ENCODE data around the gene MAGEC3.
"Not testable (repeated sequence)": the region's sequence is repeated elsewhere in the genome, so short reads cannot be mapped to it uniquely, and the experiment has no call there.

Gene MAGEC3, protein sequence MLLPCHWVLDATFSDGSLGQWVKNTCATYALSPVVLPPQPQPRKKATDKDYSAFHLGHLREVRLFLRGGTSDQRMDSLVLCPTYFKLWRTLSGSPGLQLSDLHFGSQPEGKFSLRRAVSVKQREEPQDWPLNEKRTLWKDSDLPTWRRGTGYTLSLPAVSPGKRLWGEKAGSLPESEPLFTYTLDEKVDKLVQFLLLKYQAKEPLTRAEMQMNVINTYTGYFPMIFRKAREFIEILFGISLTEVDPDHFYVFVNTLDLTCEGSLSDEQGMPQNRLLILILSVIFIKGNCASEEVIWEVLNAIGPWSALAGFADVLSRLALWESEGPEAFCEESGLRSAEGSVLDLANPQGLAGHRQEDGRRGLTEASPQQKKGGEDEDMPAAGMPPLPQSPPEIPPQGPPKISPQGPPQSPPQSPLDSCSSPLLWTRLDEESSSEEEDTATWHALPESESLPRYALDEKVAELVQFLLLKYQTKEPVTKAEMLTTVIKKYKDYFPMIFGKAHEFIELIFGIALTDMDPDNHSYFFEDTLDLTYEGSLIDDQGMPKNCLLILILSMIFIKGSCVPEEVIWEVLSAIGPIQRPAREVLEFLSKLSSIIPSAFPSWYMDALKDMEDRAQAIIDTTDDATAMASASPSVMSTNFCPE

DNA sequence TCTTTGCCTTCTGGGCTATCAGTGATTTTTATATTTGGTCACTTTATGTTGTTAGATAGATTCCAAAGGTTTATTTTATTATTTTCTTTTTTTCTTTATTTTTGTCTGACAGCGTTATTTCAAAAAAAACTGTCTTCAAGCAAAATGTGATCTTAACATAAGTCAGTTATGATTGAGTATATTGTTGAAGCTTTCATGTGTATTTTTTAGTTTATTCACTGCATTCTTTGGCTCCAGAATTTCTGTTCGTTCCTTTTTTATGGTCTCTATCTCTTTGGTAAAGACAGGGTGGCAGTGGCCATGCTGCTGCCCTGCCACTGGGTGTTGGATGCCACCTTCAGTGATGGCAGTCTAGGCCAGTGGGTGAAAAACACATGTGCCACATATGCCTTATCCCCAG is at the start of gene MAGEC3:
Gene MAGEC3 (plus strand): TSS at position 301 of the 400 bp plus-strand sequence. CDS start 0 bp downstream, at position 301.
- DNase-seq (ENCODE audit: insufficient read length, low spot score) (no peak), FAIRE-seq (no peak)

DNA sequence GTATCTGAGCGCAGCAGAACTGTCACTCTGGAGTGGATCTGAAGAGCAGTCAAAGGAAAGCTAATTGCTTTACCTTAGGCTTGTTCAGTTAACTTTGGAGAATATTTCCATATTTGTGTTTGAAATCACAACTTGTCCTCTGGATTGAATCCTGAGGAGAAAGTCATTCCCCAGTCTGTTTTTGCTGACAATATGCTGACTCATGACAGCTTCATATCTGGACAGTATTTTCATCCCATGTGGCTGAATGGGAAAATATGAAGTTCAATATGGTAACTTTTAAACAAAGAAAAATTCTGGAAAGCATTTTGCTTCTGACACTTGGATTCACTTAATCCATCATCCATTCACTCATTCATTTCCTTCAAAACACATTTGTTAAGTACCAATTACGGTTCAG is 46.3 kb upstream of the MAGEC3 start:
- no peak for FAIRE-seq

DNA sequence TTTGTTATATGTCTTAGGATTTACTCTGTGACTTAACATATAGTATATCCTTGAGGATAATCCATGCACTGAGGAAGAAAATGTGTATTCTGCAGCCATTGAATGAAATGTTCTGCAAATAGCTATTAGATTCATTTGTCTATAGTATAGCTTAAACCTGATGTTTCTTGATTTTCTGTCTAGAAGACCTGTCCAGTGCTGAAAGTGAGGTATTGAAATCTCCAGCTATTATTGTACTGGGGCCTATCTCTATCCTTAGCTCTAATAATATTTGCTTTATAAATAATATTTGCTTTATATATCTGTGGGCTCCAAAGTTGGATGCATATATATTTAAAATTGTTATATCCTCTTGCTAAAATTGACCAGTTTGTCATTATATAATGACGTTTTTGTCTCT is 26.7 kb upstream of the MAGEC3 start:
- FAIRE-seq (no peak), DNase-seq (ENCODE audit: insufficient read length, low spot score) (no peak)

More for the DNA sequence above, 46.3 kb upstream of the MAGEC3 start:
- DNase-seq (ENCODE audit: insufficient read length, low spot score): no peak

DNA sequence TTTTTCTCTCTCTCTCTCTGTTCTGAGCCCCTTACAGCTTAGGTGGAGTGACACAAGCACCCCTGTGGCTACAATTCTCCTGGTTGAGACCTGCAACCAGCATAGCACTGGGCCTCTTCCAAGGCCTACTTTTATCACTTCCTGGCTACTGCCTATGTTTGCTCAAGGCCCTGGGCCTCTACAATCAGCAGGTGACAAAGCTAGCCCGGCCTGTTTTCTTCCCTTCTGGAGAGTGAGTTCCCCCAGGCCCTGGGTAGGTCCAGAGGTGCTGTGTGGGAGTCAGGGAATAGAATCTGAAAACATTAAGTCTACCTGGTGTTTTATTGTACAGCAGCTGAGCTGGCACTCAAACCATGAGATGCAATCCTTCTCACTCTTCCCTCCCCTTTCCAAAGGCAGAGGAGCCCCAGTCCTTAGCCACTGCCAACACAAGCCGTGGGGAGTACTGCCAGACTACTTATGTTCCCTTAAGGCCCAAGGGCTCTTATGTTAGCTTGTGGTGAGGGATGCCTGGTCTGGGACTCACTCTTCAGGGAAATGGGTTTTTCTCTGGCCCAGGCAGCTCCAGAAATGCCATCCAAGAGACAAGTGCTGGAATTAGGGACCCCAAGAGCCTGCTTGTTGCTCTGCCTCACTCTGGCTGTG is 23.8 kb upstream of the MAGEC3 start:
- FAIRE-seq: no peak
- no peak for DNase-seq (ENCODE audit: insufficient read length, low spot score)

DNA sequence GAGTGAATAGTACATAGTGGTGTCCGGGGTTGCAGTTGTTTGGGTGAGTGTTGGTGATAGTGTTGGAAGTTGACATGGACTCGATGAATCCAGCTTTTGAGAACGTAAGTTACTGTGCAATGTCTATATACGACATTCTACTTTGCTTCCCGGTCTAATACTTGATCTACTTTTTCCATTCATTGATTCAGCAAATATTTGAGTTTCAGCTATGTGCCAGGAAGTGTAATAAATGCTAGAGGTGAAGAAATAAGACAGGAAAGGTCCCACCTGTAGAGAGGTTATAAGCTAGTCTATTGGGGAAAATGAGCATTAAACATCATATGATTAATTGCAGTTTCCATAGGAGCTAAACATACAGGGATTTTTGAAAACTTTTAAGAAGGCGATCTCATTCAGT is 22.2 kb upstream of the MAGEC3 start:
- no peak for FAIRE-seq
- no peak for DNase-seq (ENCODE audit: insufficient read length, low spot score)

DNA sequence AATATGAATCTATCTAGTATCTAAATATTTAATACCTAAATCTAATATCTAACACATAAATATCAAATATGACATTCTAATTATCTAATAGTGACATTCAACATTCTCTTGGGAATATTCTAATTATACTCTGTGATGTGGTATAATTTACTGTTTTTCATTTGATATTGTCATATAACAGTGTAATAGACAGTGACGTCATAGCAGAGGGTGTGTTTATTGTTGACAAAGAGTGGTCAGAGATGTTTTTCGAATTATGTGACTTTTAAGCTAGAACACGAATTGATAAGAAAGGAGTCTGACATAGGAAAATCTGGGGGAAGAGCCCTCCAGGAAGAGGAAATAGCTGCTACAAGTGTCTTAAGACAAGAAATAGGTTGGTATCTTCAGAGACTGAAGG is 5.9 kb upstream of the MAGEC3 start:
- DNase-seq (ENCODE audit: insufficient read length, low spot score): no peak
- FAIRE-seq: no peak

DNA sequence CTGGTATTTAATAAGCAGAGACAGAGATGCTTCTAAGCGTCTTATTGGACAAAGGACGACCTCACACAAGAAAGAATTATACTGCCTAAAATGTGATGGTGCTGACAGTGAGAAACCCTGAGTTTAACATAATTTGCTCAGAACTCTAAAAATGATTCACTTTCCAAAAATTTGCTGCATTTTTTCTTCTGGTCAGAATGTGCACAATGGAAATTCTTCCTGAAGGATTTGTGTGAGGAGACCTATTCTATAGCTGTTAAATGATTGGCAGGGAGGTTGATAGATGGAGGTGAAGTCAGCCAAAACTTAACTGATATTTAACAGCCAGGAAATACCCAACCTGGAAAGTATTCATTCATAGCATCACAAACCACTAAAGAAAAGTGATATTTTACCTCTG is 1.7 kb downstream of the MAGEC3 start:
- DNase-seq (ENCODE audit: insufficient read length, low spot score) (no peak), FAIRE-seq (no peak)

DNA sequence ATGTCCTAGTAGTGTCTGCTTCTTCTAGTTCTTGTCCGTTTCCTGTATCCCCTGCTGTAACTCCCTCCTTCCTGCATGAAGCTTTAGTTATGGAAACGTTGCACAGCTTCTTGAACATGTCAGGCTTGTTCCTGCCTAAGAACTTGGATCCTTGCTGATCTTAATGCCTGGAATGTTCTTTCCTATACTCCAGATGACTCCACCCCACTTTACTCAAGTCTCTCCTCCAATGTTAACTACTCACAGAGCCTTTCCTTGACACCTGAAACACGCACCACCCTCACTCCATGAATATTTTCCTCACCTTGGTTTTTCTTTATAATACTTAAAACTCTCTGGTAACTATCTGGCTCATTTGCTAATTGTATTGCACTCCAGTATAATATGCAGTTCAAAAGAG is 19.4 kb downstream of the MAGEC3 start:
- no peak for DNase-seq (ENCODE audit: insufficient read length, low spot score)

DNA sequence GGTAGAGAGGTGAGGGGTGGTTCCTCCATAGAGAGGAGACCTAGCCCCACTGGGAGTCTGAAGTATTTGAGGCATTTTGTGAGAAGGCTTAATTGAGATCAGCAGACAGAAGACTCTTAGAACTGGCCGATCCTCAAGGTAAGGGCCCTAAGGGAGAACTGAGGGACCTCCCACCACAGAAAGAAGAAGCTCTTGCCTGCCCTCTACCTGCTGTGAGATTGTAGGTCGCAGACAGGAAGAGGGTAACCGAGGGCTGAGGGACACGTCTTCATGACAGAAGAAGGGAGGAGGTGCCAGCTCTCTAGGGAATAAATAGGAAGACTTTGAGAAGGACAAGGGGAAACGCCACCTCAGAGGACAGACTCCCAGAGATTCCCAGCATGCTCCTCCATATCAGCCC is 41.5 kb downstream of the MAGEC3 start:
- no peak for DNase-seq (ENCODE audit: insufficient read length, low spot score)

More for the DNA sequence above, 19.4 kb downstream of the MAGEC3 start:
- FAIRE-seq: no peak

DNA sequence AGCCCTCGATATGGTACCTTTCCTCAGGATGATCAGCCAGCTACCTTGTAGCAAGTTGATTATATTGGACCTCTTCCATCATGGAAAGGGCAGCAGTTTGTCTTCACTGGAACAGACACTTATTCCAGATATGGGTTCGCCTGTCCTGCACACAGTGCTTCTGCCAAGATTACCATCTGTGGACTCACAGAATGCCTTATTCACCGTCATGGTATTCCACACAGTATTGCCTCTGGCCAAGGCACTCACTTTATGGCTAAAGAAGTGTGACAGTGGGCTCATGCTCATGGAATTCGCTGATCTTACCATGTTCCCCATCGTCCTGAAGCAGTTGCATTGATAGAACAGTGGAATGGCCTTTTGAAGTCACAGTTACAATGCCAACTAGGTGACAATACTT is 50.7 kb downstream of the MAGEC3 start:
- not testable (repeated sequence) for FAIRE-seq; DNase-seq (ENCODE audit: insufficient read length, low spot score)

More for the DNA sequence above, 41.5 kb downstream of the MAGEC3 start:
- FAIRE-seq: no peak

DNA sequence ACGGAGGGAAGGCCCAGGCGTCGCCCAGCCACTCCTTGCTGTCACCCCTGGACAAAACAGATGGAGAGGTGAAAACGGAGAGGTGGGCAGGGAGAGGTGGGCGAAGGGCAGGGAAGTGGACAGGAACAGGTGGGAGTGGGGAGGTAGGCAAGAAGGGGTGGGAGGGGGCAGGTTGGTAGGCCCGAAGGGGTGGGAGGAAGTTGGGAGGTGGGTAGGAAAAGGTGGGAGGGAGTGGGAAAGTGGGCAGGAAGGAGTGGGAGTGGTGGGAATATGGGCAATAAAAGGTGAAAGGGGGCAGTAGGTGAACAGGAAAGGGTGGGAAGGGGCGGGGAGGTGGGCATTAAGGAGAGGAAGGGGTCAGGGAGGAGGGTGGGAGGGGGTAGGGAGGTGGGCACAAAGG is 56.6 kb downstream of the MAGEC3 start:
- DNase-seq (ENCODE audit: insufficient read length, low spot score): no peak
- no peak for FAIRE-seq

DNA sequence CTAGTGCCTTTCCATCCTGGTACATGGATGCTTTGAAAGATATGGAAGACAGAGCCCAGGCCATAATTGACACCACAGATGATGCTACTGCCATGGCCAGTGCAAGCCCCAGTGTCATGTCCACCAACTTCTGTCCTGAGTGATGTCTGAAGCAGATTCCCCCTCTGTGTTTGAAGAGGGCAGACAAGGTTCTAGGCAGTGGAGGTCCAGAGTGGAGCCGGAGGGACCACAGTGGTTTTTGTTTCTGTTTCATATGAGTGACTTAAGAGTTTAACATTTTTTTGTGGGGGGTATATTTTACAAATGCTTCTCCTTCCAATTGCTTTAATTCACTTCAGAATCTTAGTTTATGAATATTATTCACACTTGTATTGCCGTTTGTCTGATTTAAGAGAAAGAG is 59.6 kb downstream of the MAGEC3 start:
- FAIRE-seq (no peak), DNase-seq (ENCODE audit: insufficient read length, low spot score) (no peak)

DNA sequence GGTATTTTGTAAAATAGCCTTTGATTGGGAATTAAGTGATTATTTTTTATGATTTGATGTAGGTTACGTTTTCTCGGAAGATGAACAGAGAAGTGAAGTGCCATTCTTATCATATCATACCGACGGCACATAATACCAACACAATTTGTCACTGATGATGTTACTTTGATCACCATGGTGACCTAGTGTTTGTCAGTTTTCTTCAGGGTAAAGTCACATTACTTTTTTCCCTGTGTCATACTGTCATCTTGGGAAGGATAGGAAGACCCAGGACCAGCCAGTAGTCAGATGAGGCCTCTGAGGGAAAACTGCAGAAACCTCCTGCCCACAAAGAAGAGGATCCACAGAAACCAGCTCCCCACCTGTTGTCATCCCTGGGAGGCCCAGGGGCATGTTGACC is 64.2 kb downstream of the MAGEC3 start:
- FAIRE-seq (no peak), DNase-seq (ENCODE audit: insufficient read length, low spot score) (no peak)

DNA sequence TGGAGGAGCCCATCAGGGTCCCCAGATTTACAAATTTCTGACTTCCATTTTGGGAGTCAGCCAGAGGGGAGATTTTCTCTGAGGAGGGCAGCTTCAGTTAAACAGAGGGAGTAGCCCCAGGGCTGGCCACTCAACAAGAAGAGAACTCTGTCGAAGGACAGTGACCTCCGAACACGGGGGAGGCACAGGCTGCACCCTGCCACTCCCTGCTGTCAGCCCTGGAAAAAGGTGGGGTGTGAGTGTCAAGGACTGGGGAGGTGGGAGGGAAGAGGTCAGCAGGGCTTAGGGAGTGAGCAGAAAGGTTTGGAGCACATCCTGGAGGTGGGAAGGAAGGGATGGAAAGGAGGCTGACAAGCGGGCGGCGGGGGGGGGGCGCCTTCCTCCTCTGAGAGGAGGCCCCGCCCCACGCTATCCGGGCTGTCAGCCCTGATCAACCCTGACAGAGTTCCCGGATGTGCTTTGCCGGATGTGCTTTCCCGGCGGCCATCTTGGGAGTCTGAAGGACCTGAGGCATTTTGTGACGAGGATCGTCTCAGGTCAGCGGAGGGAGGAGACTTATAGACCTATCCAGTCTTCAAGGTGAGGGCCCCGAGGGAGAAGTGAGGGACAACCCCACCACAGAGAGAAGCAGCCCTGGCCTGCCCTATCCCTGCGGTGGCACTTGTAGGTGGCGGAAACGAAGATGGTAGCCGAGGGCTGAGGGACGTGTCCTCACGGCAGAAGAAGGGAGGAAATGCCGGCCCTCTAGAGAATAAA is 65.5 kb downstream of the MAGEC3 start, which contains the start of gene MAGEC1:
Gene MAGEC1 (plus strand): TSS at position 495 of the 756 bp plus-strand sequence. CDS start 1,179 bp downstream, outside the sequence.
- FAIRE-seq (no peak), DNase-seq (ENCODE audit: insufficient read length, low spot score) (no peak)

DNA sequence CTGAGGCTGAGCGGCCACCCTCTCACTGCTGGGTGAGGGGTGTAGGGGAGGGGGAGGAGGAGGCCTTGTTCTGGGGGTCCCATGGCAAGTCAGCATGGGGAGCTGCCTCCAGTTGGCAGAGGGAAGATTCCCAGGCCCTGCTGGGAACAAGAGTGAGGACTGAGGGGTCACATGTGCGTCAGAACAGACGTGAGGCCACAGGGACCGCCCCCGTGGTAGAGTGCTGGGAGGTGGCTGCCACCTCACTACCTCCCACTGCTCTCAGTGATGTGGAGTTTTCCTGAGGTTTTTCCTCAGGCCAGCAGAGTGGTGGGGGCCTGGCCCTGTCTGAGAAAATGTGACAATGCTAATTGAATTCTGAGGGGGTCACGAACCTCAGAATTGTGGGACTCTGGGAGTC is 66.1 kb downstream of the MAGEC3 start:
- DNase-seq (ENCODE audit: insufficient read length, low spot score): no peak
- no peak for FAIRE-seq

DNA sequence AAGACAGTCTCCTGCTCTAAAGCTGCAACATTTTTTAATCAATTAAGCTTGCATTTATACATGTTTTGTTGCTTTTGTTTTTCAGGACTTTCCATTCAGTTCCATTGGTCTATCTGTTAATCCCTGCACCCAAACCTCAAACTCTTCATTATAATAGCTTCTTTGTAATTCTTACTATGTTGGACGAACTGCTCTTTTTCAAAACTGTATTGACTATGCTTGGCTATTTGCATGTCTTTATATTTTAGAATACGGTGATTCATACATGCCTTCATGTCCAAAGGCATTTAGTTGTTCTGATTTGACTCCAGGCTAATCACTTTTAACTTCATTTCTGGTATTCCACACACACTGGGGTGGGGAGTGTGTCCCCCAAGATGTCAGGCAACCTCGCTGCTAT is 79.7 kb downstream of the MAGEC3 start:
- FAIRE-seq: no peak

DNA sequence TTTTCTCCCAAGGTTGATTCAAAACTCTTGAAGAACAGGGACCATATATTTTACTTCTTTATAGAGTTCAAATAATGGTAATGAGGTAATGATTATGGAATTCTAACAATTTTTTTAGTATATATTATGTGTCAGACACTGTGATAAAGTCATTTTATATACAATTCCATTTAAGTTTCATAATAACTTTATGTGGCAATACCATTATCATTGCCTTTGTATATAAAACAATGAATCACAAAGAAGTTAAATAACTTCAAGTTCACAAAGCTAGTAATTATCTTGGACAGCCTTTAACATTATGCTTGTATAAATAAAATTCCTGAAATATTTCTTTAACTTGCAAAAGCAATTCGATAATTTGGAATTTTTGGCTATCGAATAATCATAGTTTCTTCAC is 86.2 kb downstream of the MAGEC3 start:
- FAIRE-seq: no peak
- no peak for DNase-seq (ENCODE audit: insufficient read length, low spot score)

More for the DNA sequence above, 79.7 kb downstream of the MAGEC3 start:
- DNase-seq (ENCODE audit: insufficient read length, low spot score): no peak

DNA sequence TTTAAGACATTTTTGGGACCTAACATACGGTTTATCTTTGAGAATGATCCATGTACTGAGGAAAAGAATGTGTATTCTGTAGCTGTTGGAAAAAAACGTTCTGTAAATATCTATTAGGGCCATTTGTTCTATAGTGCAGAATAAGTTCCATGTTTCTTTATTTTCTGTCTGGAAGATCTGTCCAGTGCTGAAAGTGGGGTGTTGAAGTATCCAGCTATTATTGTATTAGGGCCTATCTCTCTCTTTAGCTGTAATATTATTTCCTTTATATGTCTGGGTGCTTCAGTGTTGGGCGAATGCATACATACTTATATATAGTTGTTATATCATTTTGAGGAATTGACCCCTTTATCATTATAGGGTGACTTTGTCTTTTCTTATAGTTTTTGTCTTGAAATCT is 90.3 kb downstream of the MAGEC3 start:
- DNase-seq (ENCODE audit: insufficient read length, low spot score) (no peak), FAIRE-seq (no peak)

DNA sequence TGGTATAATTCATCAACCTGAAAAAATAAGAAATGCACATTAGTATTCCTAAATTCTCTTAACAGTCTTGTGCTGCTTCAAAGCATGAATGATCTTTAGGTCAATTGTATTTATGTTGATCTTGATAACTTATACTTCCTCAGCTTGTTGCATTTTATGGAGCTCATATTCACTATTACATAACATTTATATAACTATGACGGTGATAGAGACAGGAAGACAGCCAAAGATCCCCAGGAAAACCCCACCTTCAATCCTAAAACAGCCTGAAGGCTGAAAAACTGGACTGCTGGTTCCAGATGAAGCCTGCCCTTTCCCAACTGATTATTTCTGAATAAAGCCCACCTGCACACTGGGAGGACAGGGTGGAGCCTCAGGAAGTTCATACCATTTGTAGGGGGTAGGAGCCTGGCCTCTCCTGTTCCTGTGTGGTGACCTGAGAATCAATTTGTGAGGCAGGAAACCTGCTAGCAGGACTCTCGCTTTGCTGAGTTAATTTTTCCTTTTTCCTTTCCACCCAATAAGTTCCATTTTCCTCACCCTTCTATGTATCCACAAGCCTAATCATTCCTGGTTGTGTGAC is 96.0 kb downstream of the MAGEC3 start:
- no peak for FAIRE-seq
- DNase-seq (ENCODE audit: insufficient read length, low spot score): no peak

DNA sequence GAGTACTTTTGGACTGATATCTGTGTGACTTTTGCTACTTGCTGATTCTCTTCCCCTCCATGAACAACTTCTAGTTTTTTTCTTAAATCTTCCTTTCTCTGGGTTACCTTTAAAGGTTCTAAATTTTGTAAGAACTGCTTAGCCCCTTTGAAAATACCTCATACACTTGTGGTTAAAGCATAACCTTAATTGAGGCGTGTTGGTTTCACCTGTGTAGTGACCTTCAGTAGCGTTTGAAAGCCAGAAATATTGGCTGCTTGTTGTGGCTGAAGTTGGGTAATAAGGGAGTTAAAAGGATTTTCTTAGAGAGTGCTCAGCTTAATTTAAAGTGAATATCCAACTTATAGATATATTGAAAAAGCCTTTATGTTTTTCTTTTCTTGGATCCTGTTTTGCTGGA is 97.5 kb downstream of the MAGEC3 start:
- FAIRE-seq (no peak), DNase-seq (ENCODE audit: insufficient read length, low spot score) (no peak)
